Naive B cell (primary cell): Measurements from ENCODE around the gene RPL18A. TPM values are rescaled to one million over a fixed set of nuclear protein-coding genes. Genes with fewer than 3 reads are reported as not detected.

Experiments
- ATAC-seq, 2 donors: fragments of 150-1000 bp; cut with Tn5 transposase; 2 replicates each; pipeline ENCODE4 v1.10.0; 2021; ENCODE audit warnings: low read depth in 2 of 2, mild to moderate bottlenecking in 2 of 2, moderate library complexity in 2 of 2
- DNase-seq: peaks from one replicate; pipeline ENCODE4 v3.0.0; 2022
- H3K27ac Mint-ChIP-seq, 6 donors: one replicate each; pipeline ENCODE4 v1.8.0; 2020 to 2022; ENCODE audit warnings: mild to moderate bottlenecking in 6 of 6, mixed read lengths in 6 of 6, moderate library complexity in 5 of 6, inconsistent platforms in 2 of 6
- H3K27me3 Mint-ChIP-seq, 3 donors: one replicate each; pipeline ENCODE4 v1.8.0; 2021 to 2022; ENCODE audit warnings: mixed read lengths in 3 of 3, mild to moderate bottlenecking in 1 of 3
- H3K36me3 Mint-ChIP-seq, 2 donors: one replicate each; pipeline ENCODE4 v1.8.0; 2020 to 2022; ENCODE audit warnings: mixed read lengths in 2 of 2, inconsistent platforms in 1 of 2, mild to moderate bottlenecking in 1 of 2
- H3K4me1 Mint-ChIP-seq, 3 donors: one replicate each; pipeline ENCODE4 v1.8.0; 2020 to 2022; ENCODE audit warnings: mixed read lengths in 3 of 3, inconsistent platforms in 1 of 3, mild to moderate bottlenecking in 1 of 3, moderate library complexity in 1 of 3
- H3K4me3 Mint-ChIP-seq, 8 donors: one replicate each; pipeline ENCODE4 v1.8.0; 2020 to 2022; ENCODE audit warnings: mild to moderate bottlenecking in 8 of 8, mixed read lengths in 8 of 8, moderate library complexity in 8 of 8, inconsistent platforms in 2 of 8
- H3K9me3 Mint-ChIP-seq, 7 donors: one replicate each; pipeline ENCODE4 v1.8.0; 2020 to 2022; ENCODE audit warnings: mixed read lengths in 7 of 7, mild to moderate bottlenecking in 5 of 7, inconsistent platforms in 2 of 7, moderate library complexity in 1 of 7
- polyA plus RNA-seq, 6 donors: library from polyadenylated mRNA; unstranded; fragments of 300-500 nt; fragmentation: Illumina TruSeq; gene quantifications; one replicate each; pipeline ENCODE4 v1.2.3, GENCODE V29; 2021; ENCODE audit warnings: low read depth in 6 of 6

Gene RPL18A
- polyA plus RNA-seq, 6 donors from 2014 or later: 4,544 to 6,141 (median 5,279) TPM

DNA sequence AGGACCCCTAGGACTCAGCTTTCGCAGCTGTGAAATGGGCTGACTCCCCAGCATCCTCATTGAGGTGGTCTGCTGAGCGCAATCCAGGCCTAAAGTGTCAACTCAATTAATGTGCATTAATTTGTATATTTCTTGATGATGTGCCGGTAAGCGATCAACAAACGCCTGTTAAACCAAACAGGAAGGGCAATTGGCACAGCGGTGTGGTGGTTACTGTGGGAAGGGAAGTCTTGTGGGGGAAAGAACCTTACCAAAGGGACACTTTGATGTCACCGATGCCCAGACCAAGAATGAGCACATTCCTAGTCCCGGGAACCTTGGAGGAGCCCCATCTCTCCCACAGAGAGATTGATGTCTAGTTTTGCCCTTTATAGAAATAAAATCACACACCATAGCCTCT lies 13.6 kb upstream of the RPL18A start:
- ATAC-seq: no peak

GRCh38 chr19:17847538-17848366 lies 12.0 kb upstream of the RPL18A start, which contains the start of gene JAK3:
JAK3 (minus strand) TSS chr19:17847982; CDS start chr19:17844417, 3,565 bp downstream.
- Mint-ChIP-seq H3K4me3 (peak within 1 kb of the TSS; percentile 82 to 95 (median 92)), H3K9me3 (no peaks in the 10 kb centered on the region), H3K27me3 (no peaks in the 10 kb centered on the region), H3K36me3 (no peaks in the 10 kb centered on the region), H3K27ac (peak within 1 kb of the TSS; percentile 92 to 99 (median 96)), H3K4me1 (peaks cover 54 to 85% (median 72%) of the 10 kb centered on the region in 3 donors)
- ATAC-seq: peak; percentile 81 to 83
- peak; percentile 77 for DNase-seq

More for the DNA sequence above, 13.6 kb upstream of the RPL18A start:
- peaks cover 50 to 71% (median 64%) of the 10 kb centered on the region in 3 donors for H3K4me1 Mint-ChIP-seq
- no peaks in the 10 kb centered on the region for H3K27me3 Mint-ChIP-seq
- H3K27ac Mint-ChIP-seq: peak overlapping the region; percentile 68 to 97 (median 91)
- peaks cover 0 to 3% of the 10 kb centered on the region in 2 donors for H3K36me3 Mint-ChIP-seq
- DNase-seq: no peak
- peak overlapping the region; percentile 60 to 95 (median 91) for H3K4me3 Mint-ChIP-seq
- H3K9me3 Mint-ChIP-seq: no peaks in the 10 kb centered on the region

DNA sequence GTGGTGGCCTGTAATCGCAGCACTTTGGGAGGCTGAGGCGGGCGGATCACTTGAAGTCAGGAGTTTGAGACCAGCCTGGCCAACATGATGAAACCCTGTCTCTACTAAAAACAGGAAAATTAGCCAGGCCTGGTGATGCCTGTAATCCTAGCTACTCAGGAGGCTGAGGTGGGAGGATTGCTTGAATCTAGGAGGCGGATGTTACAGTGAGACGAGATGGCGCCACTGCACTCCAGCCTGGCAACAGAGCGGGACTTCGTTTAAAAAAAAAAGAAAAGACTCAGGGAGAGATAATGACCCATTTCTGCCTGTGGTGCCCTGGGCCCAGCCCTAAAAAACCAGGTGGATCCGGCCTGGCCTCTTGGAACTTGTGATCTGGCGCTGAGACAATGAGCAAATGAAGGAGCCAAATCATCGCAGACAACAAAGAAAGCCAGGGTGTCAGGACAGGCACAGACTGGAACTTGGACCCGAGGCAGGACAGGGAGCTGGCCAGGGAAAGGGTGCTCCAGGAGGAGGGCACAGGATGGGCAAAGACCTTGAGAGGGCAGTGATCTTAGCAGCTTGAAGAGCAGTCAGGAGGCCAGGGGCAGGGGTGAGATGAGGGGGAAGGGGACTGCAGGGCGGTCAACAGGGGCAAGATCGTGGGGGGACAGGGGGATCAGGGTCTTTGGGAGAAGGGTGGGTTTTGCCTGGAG lies 11.0 kb upstream of the RPL18A start:
- ATAC-seq: no peak
- H3K36me3 Mint-ChIP-seq: no peaks in the 10 kb centered on the region
- peak overlapping the region; percentile 82 to 95 (median 92) for H3K4me3 Mint-ChIP-seq
- H3K4me1 Mint-ChIP-seq: peaks cover 49 to 81% (median 70%) of the 10 kb centered on the region in 3 donors
- H3K27me3 Mint-ChIP-seq: no peaks in the 10 kb centered on the region
- no peak for DNase-seq
- peak overlapping the region; percentile 92 to 99 (median 96) for H3K27ac Mint-ChIP-seq
- H3K9me3 Mint-ChIP-seq: no peaks in the 10 kb centered on the region

DNA sequence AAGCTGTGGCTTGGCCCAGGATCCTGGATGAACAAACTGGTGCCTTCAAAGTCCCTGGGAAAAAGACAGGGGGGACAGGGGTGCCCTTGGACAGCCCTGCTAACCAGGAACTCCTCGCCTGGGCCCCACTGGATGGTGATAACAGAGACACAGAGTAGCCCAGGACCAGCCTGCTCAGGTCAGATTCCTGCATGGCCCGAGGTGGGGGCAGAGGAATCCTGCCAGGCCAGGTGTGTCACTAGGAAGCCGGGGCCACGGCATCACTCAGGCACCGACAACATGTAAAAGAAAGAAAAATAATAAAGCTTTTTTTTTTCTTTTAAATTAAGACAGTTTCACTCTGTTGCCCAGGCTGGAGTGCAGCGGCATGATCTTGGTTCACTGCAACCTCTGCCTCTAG lies 5.6 kb upstream of the RPL18A start:
- no peak for DNase-seq
- H3K36me3 Mint-ChIP-seq: no peaks in the 10 kb centered on the region
- H3K27me3 Mint-ChIP-seq: peaks cover 0 to 4% (median 0%) of the 10 kb centered on the region in 3 donors
- no peak for ATAC-seq
- peak overlapping the region in 1 of 8 donors; percentile 47 for H3K4me3 Mint-ChIP-seq
- H3K27ac Mint-ChIP-seq: peak overlapping the region in 1 of 6 donors; percentile 67
- no peaks in the 10 kb centered on the region for H3K9me3 Mint-ChIP-seq
- H3K4me1 Mint-ChIP-seq: peaks cover 28 to 43% (median 36%) of the 10 kb centered on the region in 3 donors

- Mint-ChIP-seq H3K4me3 (peak overlapping the region in 1 of 8 donors; percentile 47), H3K36me3 (peaks cover 0 to 8% of the 10 kb centered on the region in 2 donors), H3K9me3 (no peaks in the 10 kb centered on the region), H3K27ac (peak overlapping the region in 5 of 6 donors; percentile 24 to 87 (median 66)), H3K27me3 (peaks cover 0 to 4% (median 0%) of the 10 kb centered on the region in 3 donors), H3K4me1 (peaks cover 31 to 41% (median 34%) of the 10 kb centered on the region in 3 donors)
- peak in 1 of 2 donors; percentile 16 for ATAC-seq
- DNase-seq: peak; percentile 78
These were observed 4.2 kb upstream of the RPL18A start for GRCh38 chr19:17855280-17856152.

GRCh38 chr19:17860331-17860992 lies 752 bp downstream of the RPL18A start:
- peak overlapping the region; percentile 86 to 100 (median 97) for H3K27ac Mint-ChIP-seq

DNA sequence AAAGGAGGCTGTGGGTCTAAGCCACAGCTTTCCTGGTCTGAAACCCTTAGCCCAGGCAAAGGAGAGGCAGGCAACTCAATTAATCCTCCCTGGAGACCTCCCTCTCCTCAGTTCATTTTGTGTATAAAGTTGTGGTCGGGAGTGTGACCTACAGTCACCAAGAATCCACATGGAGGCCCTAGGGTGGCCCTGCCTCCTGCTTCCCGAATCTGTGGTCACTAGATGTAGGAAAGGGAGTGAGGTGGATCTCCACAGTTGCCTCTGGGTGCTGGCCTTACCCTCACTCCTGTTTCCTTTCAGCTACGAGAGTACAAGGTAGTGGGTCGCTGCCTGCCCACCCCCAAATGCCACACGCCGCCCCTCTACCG lies 1.3 kb downstream of the RPL18A start:
- Mint-ChIP-seq H3K36me3 (peaks cover 0 to 14% of the 10 kb centered on the region in 2 donors), H3K27ac (peak overlapping the region; percentile 80 to 96 (median 92)), H3K27me3 (no peaks in the 10 kb centered on the region), H3K9me3 (no peaks in the 10 kb centered on the region), H3K4me3 (peak overlapping the region; percentile 95 to 100 (median 99)), H3K4me1 (peaks cover 33 to 50% (median 48%) of the 10 kb centered on the region in 3 donors)
- no peak for DNase-seq
- ATAC-seq: no peak

More at GRCh38 chr19:17860331-17860992, 752 bp downstream of the RPL18A start:
- peaks cover 36 to 53% (median 46%) of the 10 kb centered on the region in 3 donors for H3K4me1 Mint-ChIP-seq
- DNase-seq: no peak
- H3K27me3 Mint-ChIP-seq: peaks cover 0 to 2% (median 0%) of the 10 kb centered on the region in 3 donors
- peak overlapping the region; percentile 95 to 100 (median 99) for H3K4me3 Mint-ChIP-seq
- ATAC-seq: no peak
- H3K9me3 Mint-ChIP-seq: no peaks in the 10 kb centered on the region
- peaks cover 0 to 14% of the 10 kb centered on the region in 2 donors for H3K36me3 Mint-ChIP-seq

- H3K36me3 Mint-ChIP-seq: peaks cover 0 to 14% of the 10 kb centered on the region in 2 donors
- ATAC-seq (no peak), DNase-seq (no peak)
- no peaks in the 10 kb centered on the region for H3K27me3 Mint-ChIP-seq
- H3K9me3 Mint-ChIP-seq: no peaks in the 10 kb centered on the region
- peak overlapping the region; percentile 95 to 100 (median 99) for H3K4me3 Mint-ChIP-seq
- peak overlapping the region; percentile 33 to 96 (median 92) for H3K27ac Mint-ChIP-seq
- H3K4me1 Mint-ChIP-seq: peaks cover 37 to 52% (median 52%) of the 10 kb centered on the region in 3 donors
These were observed 2.1 kb downstream of the RPL18A start for GRCh38 chr19:17861542-17862402.

GRCh38 chr19:17862711-17863519 lies 3.2 kb downstream of the RPL18A start:
- H3K27ac Mint-ChIP-seq: peak overlapping the region; percentile 60 to 96 (median 90)
- peak overlapping the region; percentile 58 to 100 (median 80) for H3K4me3 Mint-ChIP-seq
- DNase-seq (peak; percentile 62), ATAC-seq (peak; percentile 8 to 17)
- peaks cover 0 to 14% of the 10 kb centered on the region in 2 donors for H3K36me3 Mint-ChIP-seq
- H3K9me3 Mint-ChIP-seq: no peaks in the 10 kb centered on the region
- no peaks in the 10 kb centered on the region for H3K27me3 Mint-ChIP-seq
- H3K4me1 Mint-ChIP-seq: peaks cover 37 to 52% (median 52%) of the 10 kb centered on the region in 3 donors

DNA sequence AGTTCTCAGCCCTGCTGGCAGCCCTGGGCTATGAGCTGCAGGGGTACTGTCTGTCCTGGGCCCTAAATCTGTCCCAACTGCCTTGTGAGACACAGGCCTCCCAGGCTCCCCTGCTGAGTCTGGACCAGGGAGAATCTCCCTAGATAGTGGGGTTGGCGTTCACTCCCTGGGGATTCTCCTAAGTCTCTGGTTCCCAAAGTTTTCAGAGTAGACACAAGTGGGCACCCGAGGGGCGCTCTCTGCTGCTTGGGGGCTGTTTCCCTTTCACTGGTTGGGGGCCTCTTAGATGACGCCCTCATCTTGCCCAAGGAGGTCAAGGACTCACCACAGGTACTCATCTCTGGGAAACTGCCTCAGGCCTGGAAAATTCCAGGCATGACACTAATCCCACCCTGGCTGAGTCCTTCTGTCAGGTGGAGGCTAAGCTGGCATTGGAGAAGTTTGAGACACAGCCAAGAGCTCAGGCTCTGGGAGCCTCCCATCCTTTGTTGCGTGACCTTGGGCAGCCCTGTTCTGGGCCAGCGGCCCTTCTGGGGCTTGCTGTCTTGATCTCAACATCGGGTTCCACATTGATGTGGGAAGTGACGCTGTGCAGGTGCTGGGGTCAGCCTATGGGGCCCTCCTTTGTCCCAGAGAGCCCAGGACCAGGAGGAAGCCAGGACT lies 3.9 kb downstream of the RPL18A start:
- Mint-ChIP-seq H3K36me3 (peaks cover 0 to 14% of the 10 kb centered on the region in 2 donors), H3K27ac (peak overlapping the region; percentile 21 to 96 (median 70))
- no peak for ATAC-seq

More for the DNA sequence above, 3.9 kb downstream of the RPL18A start:
- no peaks in the 10 kb centered on the region for H3K27me3 Mint-ChIP-seq
- H3K4me3 Mint-ChIP-seq: peak overlapping the region in 7 of 8 donors; percentile 9 to 95 (median 30)
- DNase-seq: no peak
- no peaks in the 10 kb centered on the region for H3K9me3 Mint-ChIP-seq
- peaks cover 37 to 52% (median 52%) of the 10 kb centered on the region in 3 donors for H3K4me1 Mint-ChIP-seq
